OCI-LY3 (cell line): ENCODE results near the gene CTNNA3.

ENCODE experiments used
- H2AFZ ChIP-seq: fragments of 200-600, 300-600 bp; shearing (Covaris generic); 2 replicates; pipeline ENCODE4 v1.6.0; 2014; ENCODE audit warnings: antibody characterized with exemption, low read depth, low read length
- H3K27ac ChIP-seq: fragments of 200-600, 300-600 bp; sonication (generic); 2 replicates; pipeline ENCODE4 v1.5.1; 2014; ENCODE audit warnings: mild to moderate bottlenecking, low read length, moderate library complexity, mixed read lengths
- H3K27me3 ChIP-seq: fragments of 200-600, 300-600 bp; sonication (generic); 2 replicates; pipeline ENCODE4 v1.6.1; 2014; ENCODE audit warnings: low read depth, low read length, mixed read lengths
- H3K36me3 ChIP-seq: fragments of 200-600, 300-600 bp; sonication (generic); replicated peaks from 2 replicates; pipeline ENCODE3; 2014; ENCODE audit warnings: low read depth, low read length, mixed read lengths
- H3K4me1 ChIP-seq: fragments of 300-600, 200-600 bp; sonication (generic); 2 replicates; pipeline ENCODE4 v1.6.1; 2014; ENCODE audit warnings: low read length, mixed read lengths
- H3K4me2 ChIP-seq: fragments of 200-600, 300-600 bp; sonication (generic); 2 replicates; pipeline ENCODE4 v1.6.1; 2014; ENCODE audit warnings: low read length, mixed read lengths
- H3K4me3 ChIP-seq: fragments of 300-600, 200-600 bp; sonication (generic); 2 replicates; pipeline ENCODE4 v1.5.1; 2014; ENCODE audit warnings: antibody characterized with exemption, mild to moderate bottlenecking, low read length, moderate library complexity
- H3K79me2 ChIP-seq: fragments of 300-600, 200-600 bp; shearing (Covaris generic); 2 replicates; pipeline ENCODE4 v1.6.1; 2014; ENCODE audit warnings: mild to moderate bottlenecking, low read length, mixed read lengths
- H3K9ac ChIP-seq: fragments of 300-600, 200-600 bp; shearing (Covaris generic); 2 replicates; pipeline ENCODE4 v1.6.0; 2014; ENCODE audit warnings: mild to moderate bottlenecking, low read length, moderate library complexity
- H3K9me3 ChIP-seq: fragments of 200-600, 300-600 bp; shearing (Covaris generic); 2 replicates; pipeline ENCODE4 v1.6.1; 2014; ENCODE audit warnings: low read length, mixed read lengths; ENCODE audit not compliant: insufficient read depth
- H4K20me1 ChIP-seq: fragments of 200-600, 300-600 bp; sonication (generic); 2 replicates; pipeline ENCODE4 v1.6.1; 2016; ENCODE audit warnings: low read length, mixed read lengths; ENCODE audit not compliant: insufficient read depth
- EZH2phosphoT487 ChIP-seq: fragments of 200-600 bp; shearing (Covaris generic); IDR thresholded peaks from 2 replicates; pipeline ENCODE4 v1.6.1; 2018; ENCODE audit warnings: antibody characterized with exemption, mixed run types, low read depth
- TF ChIP-seq, protein P1 (sequence below): fragments of 200-600, 300-600 bp; sonication (generic); IDR thresholded peaks from 2 replicates; pipeline ENCODE4 v1.5.1; 2014; ENCODE audit warnings: antibody characterized with exemption, low read length, low read depth

The CTNNA3 gene

DNA sequence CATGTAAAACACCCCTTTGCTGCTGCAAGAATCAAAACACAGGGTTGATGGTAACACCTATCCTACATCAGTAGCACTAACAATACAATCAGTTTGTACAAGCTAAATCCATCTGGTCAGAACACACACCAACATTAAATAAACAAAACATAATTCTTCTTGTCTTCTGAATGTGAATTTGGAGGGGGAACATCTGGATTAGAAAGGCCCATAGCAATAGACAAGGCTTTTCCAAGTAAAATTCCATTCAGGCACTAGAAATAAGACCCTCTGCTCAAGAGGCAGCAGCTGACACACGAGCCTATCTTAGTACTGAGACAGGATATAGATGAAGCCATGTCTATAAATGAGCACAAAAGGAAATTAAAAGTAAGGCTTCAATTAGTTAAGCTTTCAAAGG lies 1610.1 kb downstream of the CTNNA3 start:
- TF ChIP-seq, protein P1, sequence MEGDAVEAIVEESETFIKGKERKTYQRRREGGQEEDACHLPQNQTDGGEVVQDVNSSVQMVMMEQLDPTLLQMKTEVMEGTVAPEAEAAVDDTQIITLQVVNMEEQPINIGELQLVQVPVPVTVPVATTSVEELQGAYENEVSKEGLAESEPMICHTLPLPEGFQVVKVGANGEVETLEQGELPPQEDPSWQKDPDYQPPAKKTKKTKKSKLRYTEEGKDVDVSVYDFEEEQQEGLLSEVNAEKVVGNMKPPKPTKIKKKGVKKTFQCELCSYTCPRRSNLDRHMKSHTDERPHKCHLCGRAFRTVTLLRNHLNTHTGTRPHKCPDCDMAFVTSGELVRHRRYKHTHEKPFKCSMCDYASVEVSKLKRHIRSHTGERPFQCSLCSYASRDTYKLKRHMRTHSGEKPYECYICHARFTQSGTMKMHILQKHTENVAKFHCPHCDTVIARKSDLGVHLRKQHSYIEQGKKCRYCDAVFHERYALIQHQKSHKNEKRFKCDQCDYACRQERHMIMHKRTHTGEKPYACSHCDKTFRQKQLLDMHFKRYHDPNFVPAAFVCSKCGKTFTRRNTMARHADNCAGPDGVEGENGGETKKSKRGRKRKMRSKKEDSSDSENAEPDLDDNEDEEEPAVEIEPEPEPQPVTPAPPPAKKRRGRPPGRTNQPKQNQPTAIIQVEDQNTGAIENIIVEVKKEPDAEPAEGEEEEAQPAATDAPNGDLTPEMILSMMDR: no peak
- no peak for TF ChIP-seq EZH2phosphoT487
- H3K9ac ChIP-seq: no peak overlapping the region
- no peak overlapping the region for H3K4me3 ChIP-seq
- H3K4me2 ChIP-seq: no peak overlapping the region
- H2AFZ ChIP-seq: no peak overlapping the region
- H3K36me3 ChIP-seq: no peaks in the 10 kb centered on the region
- H3K4me1 ChIP-seq: no peaks in the 10 kb centered on the region
- H3K9me3 ChIP-seq: no peaks in the 10 kb centered on the region
- no peaks in the 10 kb centered on the region for H3K79me2 ChIP-seq
- H3K27me3 ChIP-seq: no peaks in the 10 kb centered on the region
- no peak overlapping the region for H3K27ac ChIP-seq
- H4K20me1 ChIP-seq: no peaks in the 10 kb centered on the region

DNA sequence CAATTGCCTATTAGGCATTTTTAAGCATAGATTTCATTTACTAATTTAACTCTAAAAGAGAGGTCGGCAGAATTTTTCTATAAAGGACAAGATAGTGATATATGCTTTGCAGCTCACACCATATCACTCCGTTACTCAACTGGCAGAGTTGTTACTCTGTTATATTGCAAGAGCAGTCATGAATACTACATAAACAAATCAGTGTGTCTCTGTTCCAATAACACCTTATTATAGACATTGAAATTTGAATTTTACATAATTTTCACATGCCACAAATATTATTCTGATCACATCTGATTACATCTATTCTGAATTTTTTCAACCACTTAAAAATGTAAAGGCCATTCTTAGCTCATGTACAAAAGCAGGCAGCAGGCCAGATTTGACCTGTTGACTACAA lies 1624.1 kb downstream of the CTNNA3 start:
- Histone ChIP-seq H3K9ac (no peak overlapping the region), H3K4me3 (no peak overlapping the region), H2AFZ (no peak overlapping the region), H3K79me2 (no peaks in the 10 kb centered on the region), H3K9me3 (no peaks in the 10 kb centered on the region), H3K27me3 (no peaks in the 10 kb centered on the region), H3K4me2 (no peak overlapping the region), H3K27ac (no peak overlapping the region), H4K20me1 (no peaks in the 10 kb centered on the region), H3K4me1 (no peaks in the 10 kb centered on the region), H3K36me3 (no peaks in the 10 kb centered on the region)
- TF ChIP-seq EZH2phosphoT487: no peak

GRCh38 chr10:66058594-66058993 lies 1637.4 kb downstream of the CTNNA3 start:
- no peaks in the 10 kb centered on the region for H3K9me3 ChIP-seq
- TF ChIP-seq, protein P1: no peak
- TF ChIP-seq EZH2phosphoT487: no peak
- no peaks in the 10 kb centered on the region for H3K79me2 ChIP-seq
- no peak overlapping the region for H3K4me3 ChIP-seq
- H4K20me1 ChIP-seq: no peaks in the 10 kb centered on the region
- no peak overlapping the region for H2AFZ ChIP-seq
- H3K9ac ChIP-seq: no peak overlapping the region
- no peaks in the 10 kb centered on the region for H3K27me3 ChIP-seq
- no peaks in the 10 kb centered on the region for H3K36me3 ChIP-seq
- no peak overlapping the region for H3K4me2 ChIP-seq
- no peaks in the 10 kb centered on the region for H3K4me1 ChIP-seq
- no peak overlapping the region for H3K27ac ChIP-seq

- Histone ChIP-seq H3K27me3 (no peaks in the 10 kb centered on the region), H3K79me2 (no peaks in the 10 kb centered on the region), H3K4me2 (no peak overlapping the region), H3K4me1 (no peaks in the 10 kb centered on the region), H3K27ac (no peak overlapping the region), H3K9me3 (no peaks in the 10 kb centered on the region), H3K9ac (no peak overlapping the region), H3K4me3 (no peak overlapping the region), H2AFZ (no peak overlapping the region), H3K36me3 (no peaks in the 10 kb centered on the region), H4K20me1 (no peaks in the 10 kb centered on the region)
- no peak for TF ChIP-seq EZH2phosphoT487
- TF ChIP-seq, protein P1: no peak
These were observed 1646.7 kb downstream of the CTNNA3 start for GRCh38 chr10:66049335-66049734.

DNA sequence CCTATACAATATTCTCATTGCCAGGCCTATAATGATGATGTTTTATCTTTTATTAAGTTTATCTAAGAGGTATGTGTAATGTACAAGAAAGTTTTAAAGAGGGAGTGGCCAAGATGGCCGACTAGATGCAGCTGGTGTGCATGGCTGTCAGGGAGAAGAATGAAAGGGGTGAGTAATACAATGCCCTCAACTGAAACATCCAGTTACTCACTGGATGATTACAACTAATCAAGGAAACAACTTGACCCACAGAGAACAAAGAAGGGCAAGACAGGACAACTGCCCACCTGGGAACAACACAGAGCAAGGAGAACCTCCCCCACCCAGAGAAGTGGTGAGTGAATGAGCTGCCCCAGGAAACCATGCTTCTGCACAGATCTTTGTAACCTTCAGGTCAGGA lies 1650.1 kb downstream of the CTNNA3 start:
- TF ChIP-seq EZH2phosphoT487: no peak
- TF ChIP-seq, protein P1: no peak
- H3K4me1 ChIP-seq: no peaks in the 10 kb centered on the region
- H3K4me3 ChIP-seq: no peak overlapping the region
- no peaks in the 10 kb centered on the region for H3K27me3 ChIP-seq
- no peak overlapping the region for H3K27ac ChIP-seq
- no peaks in the 10 kb centered on the region for H3K79me2 ChIP-seq
- H3K9ac ChIP-seq: no peak overlapping the region
- H3K36me3 ChIP-seq: no peaks in the 10 kb centered on the region
- no peaks in the 10 kb centered on the region for H4K20me1 ChIP-seq
- H2AFZ ChIP-seq: no peak overlapping the region
- H3K4me2 ChIP-seq: no peak overlapping the region
- H3K9me3 ChIP-seq: no peaks in the 10 kb centered on the region
